Body of pancreas (tissue), 4 donors: ENCODE results near the gene LDLRAD4.

Experiments
- POLR2A ChIP-seq, 3 donors: fragments of 450-650 bp; IDR thresholded peaks; one replicate each; pipeline ENCODE4 v1.6.1; 2016; ENCODE audit warnings: antibody characterized with exemption in 3 of 3, mild to moderate bottlenecking in 2 of 3
- TF ChIP-seq, protein P1 (sequence below), 7 experiments: fragments of 450-650 bp in 4 of 7; fragments of 200-600 bp in 3 of 7; sonication (generic) in 3 of 7; IDR thresholded peaks; one replicate each; pipeline ENCODE4 v1.5.1; 2016 to 2019; ENCODE audit warnings: antibody characterized with exemption in 7 of 7

- TF ChIP-seq, protein P1, sequence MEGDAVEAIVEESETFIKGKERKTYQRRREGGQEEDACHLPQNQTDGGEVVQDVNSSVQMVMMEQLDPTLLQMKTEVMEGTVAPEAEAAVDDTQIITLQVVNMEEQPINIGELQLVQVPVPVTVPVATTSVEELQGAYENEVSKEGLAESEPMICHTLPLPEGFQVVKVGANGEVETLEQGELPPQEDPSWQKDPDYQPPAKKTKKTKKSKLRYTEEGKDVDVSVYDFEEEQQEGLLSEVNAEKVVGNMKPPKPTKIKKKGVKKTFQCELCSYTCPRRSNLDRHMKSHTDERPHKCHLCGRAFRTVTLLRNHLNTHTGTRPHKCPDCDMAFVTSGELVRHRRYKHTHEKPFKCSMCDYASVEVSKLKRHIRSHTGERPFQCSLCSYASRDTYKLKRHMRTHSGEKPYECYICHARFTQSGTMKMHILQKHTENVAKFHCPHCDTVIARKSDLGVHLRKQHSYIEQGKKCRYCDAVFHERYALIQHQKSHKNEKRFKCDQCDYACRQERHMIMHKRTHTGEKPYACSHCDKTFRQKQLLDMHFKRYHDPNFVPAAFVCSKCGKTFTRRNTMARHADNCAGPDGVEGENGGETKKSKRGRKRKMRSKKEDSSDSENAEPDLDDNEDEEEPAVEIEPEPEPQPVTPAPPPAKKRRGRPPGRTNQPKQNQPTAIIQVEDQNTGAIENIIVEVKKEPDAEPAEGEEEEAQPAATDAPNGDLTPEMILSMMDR (IDR thresholded peaks at IDR 0.05), result no peak
- no peak for TF ChIP-seq POLR2A (IDR thresholded peaks at IDR 0.05)
Observed at GRCh38 chr18:13463526-13464210, 245.1 kb downstream of the LDLRAD4 start.
